Upper lobe of left lung (tissue), 4 donors: ENCODE data around the gene PRKN.

ENCODE experiments used
- CTCF ChIP-seq, 6 experiments: fragments of 450-650 bp in 4 of 6; fragments of 200-600 bp in 2 of 6; sonication (generic) in 2 of 6; IDR thresholded peaks; one replicate each; pipeline ENCODE4 v1.5.1; 2016 to 2019; ENCODE audit warnings: antibody characterized with exemption in 6 of 6
- POLR2A ChIP-seq, 4 donors: fragments of 450-650 bp; IDR thresholded peaks; one replicate each; pipeline ENCODE4 v1.5.1; 2016 to 2017; ENCODE audit warnings: antibody characterized with exemption in 4 of 4, mild to moderate bottlenecking in 2 of 4
- POLR2AphosphoS5 ChIP-seq, 2 donors: sonication (generic); formaldehyde crosslinking; IDR thresholded peaks; one replicate each; pipeline ENCODE4 v1.5.1; 2017; ENCODE audit warnings: antibody characterized with exemption in 2 of 2

GRCh38 chr6:162491637-162492036, 235.9 kb downstream of the PRKN start:
- TF ChIP-seq CTCF (IDR thresholded peaks at IDR 0.05) = no peak
- TF ChIP-seq POLR2AphosphoS5 (IDR thresholded peaks at IDR 0.05) = no peak
- no peak for TF ChIP-seq POLR2A (IDR thresholded peaks at IDR 0.05)
